ENCODE measurements around the gene ARID1B. TPM values are rescaled to one million over a fixed set of nuclear protein-coding genes. Genes with fewer than 3 reads are reported as not detected.

The ARID1B gene
- total and polyA plus RNA-seq, 7 donors: 8.1 to 61.1 (median 53.1) TPM

GRCh38 chr6:157079277-157079676, 302.1 kb downstream of the ARID1B start:
- no peaks in the 10 kb centered on the region for H3K9me3 ChIP-seq
- no peaks in the 10 kb centered on the region for H3K27me3 ChIP-seq (ENCODE audit: insufficient read depth in 3 of 3, low read length in 2 of 3)
- intact Hi-C loops (cut with DNase I): no loop called here
- no peak overlapping the region for H3K4me3 ChIP-seq
- ATAC-seq (no peak), DNase-seq (no peak)
- no peaks in the 10 kb centered on the region for H3K36me3 ChIP-seq (ENCODE audit: insufficient read depth in 1 of 2, low read depth in 1 of 2)
- 68 to 93% (median 69%) methylated on average over 1 of the region's 1 CpG for WGBS, 3 donors
- peaks cover 44% of the 10 kb centered on the region for H3K4me1 ChIP-seq
- TF ChIP-seq CTCF (IDR thresholded peaks at IDR 0.05): no peak
- H3K27ac ChIP-seq: no peak overlapping the region

- no peak overlapping the region for H3K4me3 ChIP-seq
- WGBS, 3 donors: 78 to 82% (median 80%) methylated on average over 3 of the region's 3 CpGs
These were observed 302.6 kb downstream of the ARID1B start for GRCh38 chr6:157079771-157080170.

GRCh38 chr6:157080986-157081391, 303.8 kb downstream of the ARID1B start:
- Histone ChIP-seq H3K27ac (no peak overlapping the region), H3K27me3 (ENCODE audit: insufficient read depth in 3 of 3, low read length in 2 of 3) (no peaks in the 10 kb centered on the region), H3K4me1 (peaks cover 43% of the 10 kb centered on the region), H3K36me3 (ENCODE audit: insufficient read depth in 1 of 2, low read depth in 1 of 2) (peaks cover 0 to 14% of the 10 kb centered on the region in 2 donors), H3K9me3 (no peaks in the 10 kb centered on the region), H3K4me3 (no peak overlapping the region)
- intact Hi-C loops (cut with DNase I): no loop called here
- ATAC-seq: peak in 3 of 4 donors; percentile 23 to 46 (median 35)
- no peak for DNase-seq
- TF ChIP-seq CTCF (IDR thresholded peaks at IDR 0.05): no peak

More at GRCh38 chr6:157079771-157080170, 302.6 kb downstream of the ARID1B start:
- intact Hi-C loops (cut with DNase I): no loop called here
- Histone ChIP-seq H3K27me3 (ENCODE audit: insufficient read depth in 3 of 3, low read length in 2 of 3) (no peaks in the 10 kb centered on the region), H3K36me3 (ENCODE audit: insufficient read depth in 1 of 2, low read depth in 1 of 2) (peaks cover 0 to 3% of the 10 kb centered on the region in 2 donors), H3K27ac (no peak overlapping the region), H3K9me3 (no peaks in the 10 kb centered on the region), H3K4me1 (peaks cover 43% of the 10 kb centered on the region)
- DNase-seq (no peak), ATAC-seq (no peak)
- TF ChIP-seq CTCF (IDR thresholded peaks at IDR 0.05): no peak

GRCh38 chr6:157083343-157083742, 306.2 kb downstream of the ARID1B start:
- WGBS, 3 donors: 71 to 78% (median 76%) methylated on average over 7 of the region's 7 CpGs
- Histone ChIP-seq H3K4me3 (no peak overlapping the region), H3K27me3 (ENCODE audit: insufficient read depth in 3 of 3, low read length in 2 of 3) (no peaks in the 10 kb centered on the region), H3K27ac (no peak overlapping the region), H3K9me3 (no peaks in the 10 kb centered on the region), H3K36me3 (ENCODE audit: insufficient read depth in 1 of 2, low read depth in 1 of 2) (peaks cover 0 to 14% of the 10 kb centered on the region in 2 donors), H3K4me1 (peaks cover 40% of the 10 kb centered on the region)
- intact Hi-C loops (cut with DNase I): no loop called here
- ATAC-seq: no peak
- no peak for TF ChIP-seq CTCF (IDR thresholded peaks at IDR 0.05)
- DNase-seq: no peak

- Histone ChIP-seq H3K4me3 (no peak overlapping the region), H3K27me3 (ENCODE audit: insufficient read depth in 3 of 3, low read length in 2 of 3) (no peaks in the 10 kb centered on the region), H3K27ac (no peak overlapping the region), H3K9me3 (no peaks in the 10 kb centered on the region), H3K4me1 (peaks cover 13% of the 10 kb centered on the region), H3K36me3 (ENCODE audit: insufficient read depth in 1 of 2, low read depth in 1 of 2) (peaks cover 0 to 14% of the 10 kb centered on the region in 2 donors)
- WGBS, 3 donors: 94 to 95% (median 95%) methylated on average over 6 of the region's 6 CpGs
- DNase-seq (no peak), ATAC-seq (no peak)
- intact Hi-C loops (cut with DNase I): no loop called here
- no peak for TF ChIP-seq CTCF (IDR thresholded peaks at IDR 0.05)
These were observed 309.5 kb downstream of the ARID1B start for GRCh38 chr6:157086632-157087031.
